ENCODE measurements around the gene CTSD. TPM values are rescaled to one million over a fixed set of nuclear protein-coding genes. Genes with fewer than 3 reads are reported as not detected.

CTSD gene
- total and polyA plus RNA-seq, 2 experiments from 2014 or later: 67.1 to 251 TPM

GRCh38 chr11:1785749-1786413, 22.2 kb upstream of the CTSD start (continued):
- TF ChIP-seq ZNF462 (CRISPR knock-in tag; IDR thresholded peaks at IDR 0.05): no peak
- TF ChIP-seq, protein P1, sequence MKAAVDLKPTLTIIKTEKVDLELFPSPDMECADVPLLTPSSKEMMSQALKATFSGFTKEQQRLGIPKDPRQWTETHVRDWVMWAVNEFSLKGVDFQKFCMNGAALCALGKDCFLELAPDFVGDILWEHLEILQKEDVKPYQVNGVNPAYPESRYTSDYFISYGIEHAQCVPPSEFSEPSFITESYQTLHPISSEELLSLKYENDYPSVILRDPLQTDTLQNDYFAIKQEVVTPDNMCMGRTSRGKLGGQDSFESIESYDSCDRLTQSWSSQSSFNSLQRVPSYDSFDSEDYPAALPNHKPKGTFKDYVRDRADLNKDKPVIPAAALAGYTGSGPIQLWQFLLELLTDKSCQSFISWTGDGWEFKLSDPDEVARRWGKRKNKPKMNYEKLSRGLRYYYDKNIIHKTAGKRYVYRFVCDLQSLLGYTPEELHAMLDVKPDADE (IDR thresholded peaks at IDR 0.05): no peak
- TF ChIP-seq EZH2 (IDR thresholded peaks at IDR 0.05; ENCODE audit: low read depth, unreplicated experiment): no peak
- no peak for TF ChIP-seq CTCF (conservative IDR thresholded peaks at IDR 0.05; ENCODE audit: low read depth in 2 of 2)

Measured in GM23338 (cell line).